Jurkat, Clone E6-1 (cell line): ENCODE data around the gene YPEL1.
"Not testable (repeated sequence)": the region's sequence is repeated elsewhere in the genome, so short reads cannot be mapped to it uniquely, and the experiment has no call there.

Experiments used
- DNase-seq: peaks from one replicate; pipeline ENCODE4 v3.0.0-alpha.2; 2011; ENCODE audit warnings: low read depth, low spot score
- H3K4me3 ChIP-seq: 2 replicates; pipeline ENCODE4 v1.5.1; 2011; ENCODE audit warnings: mild to moderate bottlenecking, low read length, control low read depth, moderate library complexity

YPEL1 gene

DNA sequence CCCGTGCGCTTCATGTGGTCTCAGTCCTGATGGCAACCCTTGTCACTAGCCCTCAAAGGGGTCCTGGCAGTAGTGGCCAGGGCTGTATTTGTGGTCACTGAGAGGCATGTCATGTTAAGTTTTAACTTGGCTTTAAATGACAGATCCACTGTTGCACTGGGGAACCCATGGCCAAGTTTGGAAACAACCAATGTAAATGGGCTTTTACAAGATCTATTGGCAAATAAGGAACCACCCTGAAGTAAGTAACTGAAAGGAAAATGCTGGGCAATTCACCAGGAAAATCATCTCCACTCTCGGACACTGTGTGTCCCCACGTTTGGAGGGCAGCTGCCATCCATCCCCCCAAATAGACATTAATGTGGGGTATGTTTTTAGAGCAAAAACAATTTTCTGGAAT is 8.4 kb downstream of the YPEL1 start:
- DNase-seq = no peak
- no peak overlapping the region for H3K4me3 ChIP-seq

DNA sequence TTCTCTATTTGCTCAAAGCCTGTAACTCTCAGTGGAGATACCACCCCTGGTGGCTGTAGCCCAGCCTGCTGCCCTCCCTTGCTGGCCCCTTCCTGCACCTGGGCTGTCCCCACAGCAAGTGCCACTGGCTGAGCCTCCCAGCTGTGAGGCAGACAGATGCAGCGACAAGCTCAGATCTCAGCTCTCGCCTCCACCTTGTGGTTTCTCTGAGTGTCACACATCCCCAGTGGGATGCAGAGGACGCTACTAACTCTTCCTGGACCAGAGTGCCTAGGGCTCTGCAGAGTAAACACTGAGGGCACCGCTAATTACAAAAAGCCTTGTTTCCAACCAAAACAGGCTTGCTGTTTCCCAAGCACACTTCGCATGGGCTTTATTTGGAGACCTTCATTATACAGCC is 8.9 kb downstream of the YPEL1 start:
- no peak overlapping the region for H3K4me3 ChIP-seq
- peak; percentile 78 for DNase-seq

DNA sequence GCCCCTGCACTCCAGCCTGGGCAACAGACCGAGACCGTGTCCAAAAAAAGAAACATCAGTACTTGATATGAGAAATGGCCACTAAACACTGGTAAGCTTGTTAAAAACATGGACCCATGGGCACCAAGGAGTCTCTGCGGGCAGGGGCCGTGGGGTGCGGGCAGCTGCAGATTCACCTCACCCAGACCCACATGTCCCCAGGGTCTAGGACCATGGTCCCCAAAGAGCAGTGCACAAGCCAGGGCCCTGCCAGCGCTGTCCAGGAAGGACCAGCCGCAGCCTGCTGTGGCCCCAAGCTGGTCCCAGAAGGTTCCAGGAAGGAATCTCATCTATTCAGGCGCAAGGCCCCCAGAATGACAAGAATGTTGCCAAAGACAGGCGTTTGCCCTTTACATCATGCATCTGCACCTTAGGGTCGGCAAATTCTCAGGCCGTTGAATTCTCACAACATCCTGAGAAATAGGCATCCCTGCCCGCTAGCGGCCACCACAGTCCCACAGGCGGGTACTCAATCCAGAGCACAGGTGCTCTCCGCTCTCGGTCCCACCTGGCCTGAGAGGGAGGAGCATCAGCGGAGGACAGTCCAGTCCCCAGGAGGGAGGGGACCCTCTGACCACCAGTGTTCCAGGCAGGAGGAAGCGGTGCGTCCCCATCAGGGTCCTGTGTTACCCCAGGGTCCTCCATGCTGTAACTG is 9.5 kb downstream of the YPEL1 start:
- H3K4me3 ChIP-seq = no peak overlapping the region
- DNase-seq = no peak

DNA sequence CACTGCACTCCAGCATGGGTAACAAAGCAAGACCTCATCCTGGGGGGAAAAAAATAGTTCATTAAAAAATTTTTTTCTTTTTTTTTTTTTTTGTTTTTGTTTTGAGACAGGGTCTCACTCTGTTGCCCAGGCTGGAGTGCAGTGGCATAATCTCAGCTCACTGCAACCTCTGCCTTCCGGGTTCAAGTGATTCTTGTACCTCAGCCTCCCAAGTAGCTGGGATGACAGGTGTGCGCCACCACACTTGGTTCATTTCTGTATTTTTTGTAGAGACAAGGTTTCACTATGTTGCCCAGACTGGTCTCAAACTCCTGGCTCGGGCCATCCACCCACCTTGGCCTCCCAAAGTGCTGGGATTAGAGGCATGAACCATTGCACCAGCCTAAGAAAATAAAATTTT is 11.1 kb downstream of the YPEL1 start:
- not testable (repeated sequence) for DNase-seq, H3K4me3 ChIP-seq

DNA sequence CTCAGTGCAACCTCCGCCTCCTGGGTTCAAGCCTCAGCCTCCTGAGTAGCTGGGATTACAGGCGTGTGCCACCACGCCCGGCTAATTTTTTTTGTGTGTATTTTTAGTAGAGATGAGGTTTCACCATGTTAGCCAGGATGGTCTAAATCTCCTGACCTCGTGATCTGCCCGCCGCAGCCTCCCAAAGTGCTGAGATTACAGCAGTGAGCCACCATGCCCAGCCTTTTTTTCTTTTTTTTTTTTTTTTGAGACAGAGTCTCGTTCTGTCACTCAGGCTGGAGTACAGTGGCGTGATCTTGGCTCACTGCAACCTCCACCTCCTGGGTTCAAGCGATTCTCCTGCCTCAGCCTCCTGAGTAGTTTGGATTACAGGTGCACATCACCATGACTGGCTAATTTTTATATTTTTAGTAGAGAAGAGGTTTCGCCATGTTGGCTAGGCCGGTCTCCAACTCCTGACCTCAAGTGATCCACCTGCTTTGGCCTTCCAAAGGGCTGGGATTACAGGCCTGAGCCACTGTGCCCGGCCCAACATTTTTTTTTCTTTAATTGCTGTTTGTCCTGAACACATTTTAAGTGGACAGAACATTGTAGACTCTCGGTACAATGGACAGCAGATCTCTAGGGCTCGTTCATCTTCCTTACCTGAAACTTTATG is 14.3 kb downstream of the YPEL1 start:
- not testable (repeated sequence) for DNase-seq, H3K4me3 ChIP-seq

DNA sequence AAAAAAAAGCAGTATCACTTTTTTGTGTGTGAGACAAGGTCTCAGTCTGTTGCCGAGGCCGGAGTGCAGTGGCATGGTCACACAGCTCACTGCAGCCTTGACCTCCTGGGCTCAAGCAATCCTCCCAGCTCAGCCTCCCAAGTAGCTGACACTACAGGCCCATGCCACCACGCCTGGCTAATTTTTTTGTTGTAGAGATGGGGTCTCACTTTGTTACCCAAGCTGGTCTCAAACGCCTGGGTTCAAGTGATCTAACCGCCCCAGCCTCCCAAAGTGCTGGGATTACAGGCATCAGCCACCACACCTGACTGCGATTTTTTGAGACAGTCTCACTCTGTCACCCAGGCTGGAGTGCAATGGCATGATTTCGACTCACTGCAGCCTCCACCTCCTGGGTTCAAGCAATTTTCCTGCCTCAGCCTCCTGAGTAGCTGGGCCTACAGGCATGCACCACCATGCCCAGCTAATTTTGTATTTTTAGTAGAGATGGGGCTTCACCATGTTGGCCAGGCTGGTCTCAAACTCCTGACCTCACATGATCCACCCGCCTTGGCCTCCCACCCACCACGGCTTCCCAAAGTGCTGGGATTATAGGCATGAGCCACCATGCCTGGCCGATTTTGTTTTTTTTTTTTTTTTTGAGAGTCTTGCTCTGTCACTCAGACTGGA is 15.3 kb downstream of the YPEL1 start:
- DNase-seq, H3K4me3 ChIP-seq: not testable (repeated sequence)

DNA sequence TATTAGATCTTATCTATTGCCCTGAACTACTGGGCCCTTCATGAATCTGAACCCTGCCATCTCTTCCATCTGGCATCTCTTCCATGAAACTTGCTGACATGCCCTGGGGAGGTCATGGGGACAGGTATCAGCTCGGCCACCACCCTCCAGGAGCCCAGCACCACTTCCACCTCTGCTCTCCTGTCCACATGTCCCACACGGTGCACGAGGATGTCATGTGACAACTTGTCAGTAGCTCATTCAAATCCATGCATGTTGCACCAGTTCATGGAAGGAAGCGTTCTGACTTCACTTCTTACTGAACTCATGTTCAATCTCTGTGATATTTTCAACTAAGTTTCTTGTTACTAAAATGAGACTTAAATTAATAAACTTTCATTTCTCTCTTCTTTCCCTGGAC is 16.6 kb downstream of the YPEL1 start:
- no peak for DNase-seq

DNA sequence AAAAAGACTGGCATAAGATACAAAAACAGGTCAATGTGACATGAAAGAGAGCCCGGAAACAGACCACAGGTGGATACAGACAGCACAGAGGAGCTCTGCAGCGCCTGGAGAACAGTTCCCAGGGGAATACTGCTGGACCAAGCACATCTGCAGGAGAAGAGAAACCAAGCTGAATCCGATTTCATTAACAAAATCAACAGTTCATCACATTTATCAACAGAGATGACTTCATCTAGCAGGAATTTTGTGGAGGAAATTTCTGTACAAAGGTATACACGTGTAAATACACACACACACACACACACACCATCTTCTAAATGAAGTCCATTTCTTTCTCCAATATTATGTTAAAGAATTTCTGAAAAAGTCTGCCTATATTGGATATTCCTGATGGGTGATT is 17.1 kb downstream of the YPEL1 start:
- DNase-seq = no peak
- H3K4me3 ChIP-seq = no peak overlapping the region

More for the DNA sequence above, 16.6 kb downstream of the YPEL1 start:
- no peak overlapping the region for H3K4me3 ChIP-seq

DNA sequence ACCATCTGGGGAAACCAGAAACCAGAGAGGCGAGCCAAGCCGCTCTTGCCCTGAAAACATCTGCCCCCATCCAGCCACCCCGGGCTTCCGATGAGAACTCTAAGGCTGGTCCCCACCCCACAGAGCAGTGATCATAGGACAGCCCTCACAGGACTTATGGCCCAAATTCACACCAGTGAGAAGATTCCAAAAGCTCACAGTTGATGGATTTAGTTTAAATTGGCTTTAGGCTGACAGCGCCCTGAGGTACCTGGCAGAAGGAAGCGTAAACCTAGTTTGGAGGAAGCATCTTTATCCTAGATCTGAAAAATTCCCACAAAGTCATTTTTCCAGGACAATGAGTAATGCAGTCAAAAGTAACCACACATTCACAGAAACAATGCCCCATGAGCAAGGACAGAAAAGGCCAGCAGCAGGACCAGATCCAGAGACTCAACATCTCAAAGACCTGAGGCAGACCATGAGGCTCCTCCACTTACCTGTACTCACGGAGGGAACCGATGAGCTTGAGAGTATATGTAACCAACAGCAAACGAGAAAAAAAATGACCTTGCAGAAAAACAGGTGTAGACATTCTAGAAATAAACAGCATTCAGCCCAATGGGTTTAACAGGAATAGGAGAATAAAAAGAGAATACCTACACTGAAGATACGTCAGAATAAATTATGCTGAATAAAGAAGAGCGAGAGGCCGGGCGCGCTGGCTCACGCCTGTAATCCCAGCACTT is 19.0 kb downstream of the YPEL1 start:
- not testable (repeated sequence) for DNase-seq, H3K4me3 ChIP-seq

DNA sequence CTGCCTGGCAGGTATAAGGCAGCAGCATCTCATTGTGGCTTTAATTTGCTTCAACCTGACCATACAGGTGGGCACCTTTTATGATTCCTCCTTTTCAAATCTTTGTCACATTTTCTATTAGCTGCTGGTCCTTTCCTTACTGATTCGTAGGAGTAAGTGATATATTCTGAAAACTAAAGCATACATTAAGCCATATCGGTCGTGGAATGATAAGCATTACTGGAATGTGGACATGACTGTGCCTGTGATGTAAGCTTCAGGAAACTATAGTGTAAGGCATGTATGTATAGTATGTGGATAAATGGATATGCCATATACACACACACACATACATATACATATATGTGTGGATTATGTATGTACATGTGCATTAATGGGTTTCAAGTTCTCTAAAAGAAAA is 20.8 kb downstream of the YPEL1 start:
- H3K4me3 ChIP-seq = no peak overlapping the region
- no peak for DNase-seq

DNA sequence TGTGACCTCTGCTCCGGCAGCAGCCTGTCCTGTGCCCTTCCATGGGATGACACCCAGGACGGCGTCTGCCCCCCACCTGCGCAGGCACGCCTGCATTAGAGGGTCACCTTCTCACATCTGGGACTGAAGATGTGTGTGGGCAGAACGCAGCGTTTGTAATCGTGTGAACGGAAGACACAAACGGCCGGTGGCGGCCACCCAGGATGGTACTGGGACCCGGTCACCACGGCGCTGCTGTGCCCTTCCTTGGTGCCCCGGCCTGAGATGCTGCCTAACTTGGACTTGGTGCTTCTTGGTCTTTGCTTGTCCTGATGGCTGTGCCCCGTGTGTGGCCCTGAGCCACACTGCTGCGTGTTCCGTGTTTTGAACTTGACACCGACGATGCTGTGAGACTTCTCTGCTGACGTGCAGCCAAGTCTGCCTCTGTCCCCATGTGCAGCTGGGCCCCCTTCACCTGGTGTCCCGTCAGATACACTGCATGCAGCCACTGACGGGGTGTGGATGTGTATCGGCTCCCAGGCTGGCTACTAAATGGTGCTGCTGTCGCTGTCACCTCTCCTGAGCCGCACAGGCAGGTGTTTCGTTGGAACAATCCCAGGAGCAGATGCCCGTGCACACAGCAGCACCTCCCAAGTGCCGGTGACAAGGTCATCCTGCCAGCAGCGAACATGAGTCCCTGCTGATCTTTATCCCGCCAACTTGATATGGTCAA is 21.4 kb downstream of the YPEL1 start:
- H3K4me3 ChIP-seq = no peak overlapping the region
- DNase-seq = no peak

DNA sequence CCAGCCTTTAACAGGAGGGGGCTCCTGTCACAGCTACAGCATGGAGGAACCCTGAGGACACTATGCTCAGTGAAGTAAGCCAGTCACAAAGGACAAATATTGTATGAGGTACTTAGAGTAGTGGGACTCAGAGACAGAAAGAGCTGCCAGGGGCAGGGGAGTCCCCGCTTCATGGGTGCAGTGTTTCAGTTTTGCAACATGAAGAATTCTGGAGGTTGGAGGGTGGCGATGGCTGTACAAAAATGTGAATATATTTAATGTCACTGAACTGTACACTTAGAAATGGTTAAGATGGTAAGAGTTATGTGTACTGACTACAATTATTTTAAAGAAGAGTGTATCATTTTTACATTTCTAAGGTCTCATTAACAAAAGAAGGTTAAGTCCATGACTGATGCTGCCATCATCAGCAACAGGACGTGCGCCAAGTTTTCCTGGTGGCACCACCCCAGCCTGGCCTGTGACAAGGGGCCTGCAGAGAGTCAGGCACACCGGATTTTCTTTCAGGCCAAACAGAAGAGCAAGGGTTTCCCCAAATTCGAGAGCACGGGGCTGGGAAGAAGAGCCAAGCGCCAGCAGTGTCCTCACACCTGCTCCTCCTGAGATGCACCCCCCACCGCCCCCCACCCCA is 22.1 kb downstream of the YPEL1 start:
- no peak for DNase-seq
- no peak overlapping the region for H3K4me3 ChIP-seq

DNA sequence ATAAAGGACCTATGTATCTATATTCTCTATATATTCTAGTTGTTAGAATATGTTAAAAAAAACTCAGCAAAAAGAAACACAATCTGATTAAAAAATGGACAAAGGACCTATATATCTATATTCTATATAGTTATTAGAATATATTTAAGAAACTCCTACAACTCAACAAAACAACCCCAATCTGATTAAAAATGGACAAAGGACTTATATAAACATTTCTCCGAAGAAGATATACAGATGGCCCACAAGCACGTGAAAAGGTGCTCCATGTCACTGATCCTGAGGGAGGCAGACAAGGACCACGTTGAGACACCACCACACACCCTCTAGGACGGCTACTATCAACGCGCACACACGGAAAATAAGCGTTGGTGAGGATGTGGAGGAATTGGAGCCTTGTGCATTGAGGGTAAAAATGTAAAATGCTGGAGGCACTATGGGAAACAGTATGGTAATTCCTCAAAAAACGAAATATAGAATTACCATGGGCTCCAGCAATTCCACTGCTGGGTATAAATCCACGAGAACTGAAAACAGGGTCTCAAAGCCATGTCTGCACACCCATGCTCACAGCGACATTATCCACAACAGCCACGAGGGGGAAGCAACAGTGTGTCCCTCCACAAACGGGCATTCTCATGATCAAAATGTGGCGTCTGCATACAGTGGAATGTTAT is 22.7 kb downstream of the YPEL1 start:
- H3K4me3 ChIP-seq = no peak overlapping the region
- peak; percentile 59 for DNase-seq

DNA sequence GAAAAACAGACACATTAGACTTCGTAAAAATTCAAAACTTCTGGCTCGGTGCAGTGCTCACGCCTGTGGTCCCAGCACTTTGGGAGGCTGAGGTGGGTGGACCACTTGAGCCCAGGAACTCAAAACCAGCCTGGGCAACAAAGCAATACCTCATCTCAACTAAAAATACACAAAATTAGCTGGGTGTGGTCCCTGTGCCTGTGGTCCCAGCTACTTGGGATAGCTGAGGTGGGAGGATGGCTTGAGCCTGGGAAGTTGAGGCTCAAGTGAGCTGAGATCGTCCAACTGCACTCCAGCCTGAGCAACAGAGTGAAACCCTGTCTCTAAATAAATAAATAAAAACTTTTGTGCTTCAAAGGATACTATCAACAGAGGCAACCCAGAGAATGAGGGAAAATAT is 23.7 kb downstream of the YPEL1 start:
- no peak overlapping the region for H3K4me3 ChIP-seq
- DNase-seq = no peak

DNA sequence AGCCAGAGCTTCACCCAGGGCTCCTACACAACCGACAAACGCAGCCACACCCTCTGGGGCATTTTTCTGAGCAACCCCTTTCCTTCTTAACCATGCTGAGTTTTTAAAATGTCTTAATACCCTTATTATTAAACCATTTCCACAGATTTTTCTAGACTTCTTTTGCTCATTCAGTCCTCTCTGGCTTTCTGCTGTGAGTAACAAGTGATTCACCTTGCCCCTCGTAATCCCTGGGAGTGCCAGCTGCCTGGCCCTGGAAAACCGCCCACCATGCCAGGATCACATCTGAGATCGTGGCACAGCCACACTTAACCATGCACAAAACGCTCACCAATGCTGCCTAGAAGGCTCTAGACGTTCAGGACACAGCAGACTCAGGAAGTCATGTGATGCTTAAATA is 25.4 kb downstream of the YPEL1 start:
- DNase-seq = no peak
- H3K4me3 ChIP-seq = no peak overlapping the region

DNA sequence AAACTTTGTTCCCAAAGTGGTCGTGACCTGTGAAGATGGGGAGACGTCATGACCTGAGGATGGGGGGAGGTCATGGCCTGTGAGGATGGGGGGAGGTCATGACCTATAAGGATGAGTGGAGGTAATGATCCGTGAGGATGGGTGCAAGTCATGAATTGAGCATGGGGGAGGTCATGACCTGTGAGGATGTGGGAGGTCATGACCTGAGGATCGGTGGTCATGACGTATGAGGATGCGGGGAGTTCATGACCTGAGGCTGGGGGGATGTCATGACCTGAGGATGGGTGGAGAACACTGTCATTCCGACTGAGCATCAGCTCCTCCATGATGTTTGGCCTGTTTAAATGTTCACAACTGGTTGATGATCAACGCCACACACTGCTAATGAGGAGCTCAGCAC is 25.9 kb downstream of the YPEL1 start:
- no peak for DNase-seq
- H3K4me3 ChIP-seq = no peak overlapping the region

DNA sequence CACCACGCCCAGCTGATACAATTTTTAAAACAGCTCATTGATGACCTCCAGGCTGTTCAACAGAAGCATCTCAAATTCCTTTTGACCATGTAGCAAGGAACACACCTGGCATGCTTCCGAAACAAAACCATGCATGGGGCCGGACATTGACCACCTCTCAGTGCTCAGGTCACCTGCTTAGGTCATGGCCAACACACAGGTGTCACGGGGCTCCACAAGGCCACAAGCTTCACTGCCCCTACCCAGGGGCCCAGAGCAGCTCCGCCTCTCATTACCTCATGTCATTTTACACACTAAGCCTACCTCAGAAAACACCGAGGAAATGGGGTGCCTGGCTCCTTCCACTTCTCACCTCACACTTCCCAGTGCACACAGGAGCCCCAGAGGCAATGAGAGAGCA is 26.6 kb downstream of the YPEL1 start:
- DNase-seq = no peak
- no peak overlapping the region for H3K4me3 ChIP-seq

DNA sequence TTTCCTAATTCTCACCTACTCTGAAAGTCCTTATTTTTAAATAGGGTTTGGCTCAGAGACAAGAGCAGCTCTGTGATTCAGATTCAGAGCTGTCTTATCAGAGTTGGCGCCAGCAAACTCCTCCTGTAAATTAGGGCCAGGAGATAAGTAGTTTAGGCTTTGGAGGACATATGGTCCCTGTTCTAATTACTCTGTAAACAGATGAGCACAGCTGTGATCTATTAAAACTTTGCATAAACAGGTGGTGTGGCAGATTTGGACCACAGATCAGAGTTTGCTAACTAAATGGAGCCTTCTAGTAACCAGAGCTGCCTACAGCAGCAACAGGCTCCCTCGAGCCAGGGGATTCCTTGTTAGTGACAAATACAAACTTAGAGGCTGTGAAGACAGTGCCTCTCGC is 27.9 kb downstream of the YPEL1 start:
- no peak overlapping the region for H3K4me3 ChIP-seq
- DNase-seq = no peak
